GM12878 (cell line): ENCODE results near the gene ZFTA. TPM values are rescaled to one million over a fixed set of nuclear protein-coding genes. Genes with fewer than 3 reads are reported as not detected.

Source experiments
- ATAC-seq: fragments of 200-7000 bp; cut with Tn5 transposase; 3 replicates; pipeline ENCODE4 v1.9.1; 2020; ENCODE audit warnings: mild to moderate bottlenecking, moderate library complexity
- BruUV-seq: library from RNA; stranded (reverse); fragments of 400-500 nt; replicated peaks from 2 replicates; lab custom pipeline; 2021; lab: Mats Ljungman, UMichigan
- CTCF ChIA-PET: fragments of 300-600 bp; sonication (Branson Sonifier 250); formaldehyde crosslinking; extraction: SDS; loops from one replicate; lab custom pipeline; 2021; ENCODE audit warnings: inconsistent platforms; lab: Yijun Ruan, JAX
- POLR2A ChIA-PET: fragments of 350-600 bp; formaldehyde crosslinking; extraction: SDS; loops from one replicate; lab custom pipeline; 2021; ENCODE audit warnings: inconsistent platforms; lab: Charles Lee
- RAD21 ChIA-PET: fragments of 300-600 bp; sonication (Branson Sonifier 250); formaldehyde crosslinking; loops from one replicate; lab custom pipeline; 2023; ENCODE audit warnings: antibody characterized with exemption; ENCODE audit not compliant: unreplicated experiment; lab: Charles Lee
- SMC1A ChIA-PET: fragments of 300-600 bp; sonication (Branson Sonifier 250); formaldehyde crosslinking; loops from one replicate; lab custom pipeline; 2023; ENCODE audit not compliant: unreplicated experiment, uncharacterized antibody; lab: Charles Lee
- DNase-seq: peaks from one replicate; pipeline ENCODE4 v3.0.0-alpha.2; 2011; ENCODE audit warnings: low read depth, low spot score
- FAIRE-seq: peaks from 3 replicates; lab custom pipeline; 2011; peaks lifted over from hg19 to GRCh38; lab: Jason Lieb, UNC
- H2AFZ ChIP-seq: 2 replicates; pipeline ENCODE4 v1.6.0; 2011; ENCODE audit warnings: low read depth, low read length, control low read depth; ENCODE audit not compliant: control insufficient read depth
- H3K27ac ChIP-seq: 2 replicates; pipeline ENCODE4 v1.5.1; 2011; ENCODE audit warnings: control low read depth; ENCODE audit not compliant: control insufficient read depth, insufficient read depth
- H3K27me3 ChIP-seq, 2 experiments: replicated peaks in 1 of 2; 2 replicates each; pipeline versions ENCODE4 v1.6.0 to v1.6.1; 2011; ENCODE audit warnings: low read length in 1 of 2; ENCODE audit not compliant: control insufficient read depth in 2 of 2, insufficient read depth in 2 of 2
- H3K36me3 ChIP-seq, 2 experiments: 2 replicates each; pipeline ENCODE4 v1.5.1; 2011; ENCODE audit warnings: low read length in 1 of 2; ENCODE audit not compliant: control insufficient read depth in 2 of 2, insufficient read depth in 2 of 2
- H3K4me1 ChIP-seq: 2 replicates; pipeline ENCODE4 v1.6.1; 2011; ENCODE audit warnings: mild to moderate bottlenecking, low read length, moderate library complexity, mixed read lengths; ENCODE audit not compliant: control insufficient read depth, insufficient read depth
- H3K4me2 ChIP-seq: 2 replicates; pipeline ENCODE4 v1.6.0; 2011; ENCODE audit warnings: control low read depth; ENCODE audit not compliant: control insufficient read depth, insufficient read depth
- H3K4me3 ChIP-seq: fragments of 200-600 bp; sonication (generic); 2 replicates; pipeline ENCODE4 v1.5.1; 2016
- H3K79me2 ChIP-seq: 2 replicates; pipeline ENCODE4 v1.6.0; 2011; ENCODE audit warnings: low read length; ENCODE audit not compliant: control insufficient read depth, insufficient read depth
- H3K9ac ChIP-seq: 2 replicates; pipeline ENCODE4 v1.8.0; 2011; ENCODE audit warnings: low read length, control low read depth, mixed read lengths; ENCODE audit not compliant: control insufficient read depth, insufficient read depth
- H3K9me3 ChIP-seq: replicated peaks from 3 replicates; pipeline ENCODE4 v1.5.1; 2011; ENCODE audit warnings: mild to moderate bottlenecking, low read length; ENCODE audit not compliant: control insufficient read depth, insufficient read depth
- H4K20me1 ChIP-seq: 2 replicates; pipeline ENCODE4 v1.6.0; 2011; ENCODE audit not compliant: control insufficient read depth, insufficient read depth
- CHD2 ChIP-seq: IDR thresholded peaks from 2 replicates; pipeline ENCODE4 v1.6.1; 2011; ENCODE audit warnings: low read depth, low read length, improper control_type of control experiment, borderline replicate concordance
- EZH2 ChIP-seq: IDR thresholded peaks from 2 replicates; pipeline ENCODE4 v1.6.1; 2012; ENCODE audit warnings: low read depth, mild to moderate bottlenecking, control low read depth, inconsistent platforms, low read length, borderline replicate concordance; ENCODE audit not compliant: control insufficient read depth
- HDAC6 ChIP-seq: fragments of 200-600 bp; sonication (generic); IDR thresholded peaks from one replicate; pipeline ENCODE4 v1.8.0; 2017; ENCODE audit warnings: antibody characterized with exemption; ENCODE audit not compliant: unreplicated experiment
- MYB ChIP-seq: fragments of 150-350 bp; IDR thresholded peaks from 2 replicates; pipeline ENCODE4 v1.6.1; 2014; ENCODE audit warnings: mild to moderate bottlenecking, low read depth, low read length, borderline replicate concordance
- RAD51 ChIP-seq: fragments of 450-650 bp; IDR thresholded peaks from 2 replicates; pipeline ENCODE4 v1.6.1; 2016; ENCODE audit warnings: moderate library complexity, mild to moderate bottlenecking, inconsistent platforms
- SIN3A ChIP-seq: IDR thresholded peaks from 2 replicates; pipeline ENCODE4 v1.6.1; 2012; ENCODE audit warnings: low read depth, low read length, improper control_type of control experiment
- SUZ12 ChIP-seq: fragments of 200-600 bp; sonication (generic); IDR thresholded peaks from one replicate; pipeline ENCODE4 v1.6.1; 2018; ENCODE audit warnings: antibody characterized with exemption, mild to moderate bottlenecking; ENCODE audit not compliant: unreplicated experiment
- WGBS: methylation state at CpG from one replicate; pipeline ENCODE4 v1.1.6; 2016; ENCODE audit warnings: low lambda C conversion rate; ENCODE audit not compliant: insufficient replicate concordance, insufficient coverage; ENCODE audit errors: missing lambda C conversion rate; 5-methylcytosine and 5-hydroxymethylcytosine counted together
- in situ Hi-C: fragments of 300-500 bp; cut with MboI; formaldehyde crosslinking; loops from 9 replicates; pipeline ENCODE4 v1.14.3; 2018; ENCODE audit warnings: mixed read lengths
- intact Hi-C: fragments of 100-400 bp; cut with micrococcal nuclease; formaldehyde crosslinking; loops from one replicate; pipeline ENCODE4 v1.14.2; 2022; ENCODE audit not compliant: unreplicated experiment
- polyA plus RNA-seq, 11 experiments: library from polyadenylated mRNA; depleted of rRNA in 4 of 11; unstranded in 6 of 11; stranded (reverse) in 5 of 11; fragments of >200 nt; fragmentation: Nextera tagmentation in 4 of 11; fragmentation: Illumina TruSeq in 1 of 11; extraction: Ambion mirVana in 4 of 11; extraction: Trizol in 1 of 11; gene quantifications; 1 replicate in 1 of 11; 2 replicates in 10 of 11; pipeline versions ENCODE4 v1.2.1 to v1.2.3, GENCODE V29; 2011 to 2016; ENCODE audit warnings: inconsistent platforms in 2 of 11, missing spikeins in 2 of 11, low read depth in 1 of 11
- total RNA-seq, 4 experiments: library from RNA; depleted of rRNA in 3 of 4; stranded (reverse); fragments of >200 nt in 3 of 4; fragmentation: Illumina TruSeq in 1 of 4; extraction: Trizol in 1 of 4; gene quantifications; 2 replicates each; pipeline versions ENCODE4 v1.2.1 to v1.2.3, GENCODE V29; 2013 to 2021
- TF ChIP-seq, protein P1 (sequence below), 3 experiments: IDR thresholded peaks in 2 of 3; conservative IDR thresholded peaks in 1 of 3; 2 replicates each; pipeline ENCODE4 v1.5.1; 2011; ENCODE audit warnings: low read depth in 3 of 3, low read length in 3 of 3, mild to moderate bottlenecking in 3 of 3, control low read depth in 2 of 3, moderate library complexity in 2 of 3, inconsistent platforms in 1 of 3, mixed read lengths in 1 of 3; ENCODE audit not compliant: control insufficient read depth in 2 of 3, insufficient read depth in 1 of 3; ENCODE audit errors: extremely low read depth in 1 of 3

Gene ZFTA
- total and polyA plus RNA-seq, 10 of the 15 experiments (the other 5 are each of a cell fraction or from before 2014, with no cell fraction given) = 0.39 to 7.9 (median 2.2) TPM

DNA sequence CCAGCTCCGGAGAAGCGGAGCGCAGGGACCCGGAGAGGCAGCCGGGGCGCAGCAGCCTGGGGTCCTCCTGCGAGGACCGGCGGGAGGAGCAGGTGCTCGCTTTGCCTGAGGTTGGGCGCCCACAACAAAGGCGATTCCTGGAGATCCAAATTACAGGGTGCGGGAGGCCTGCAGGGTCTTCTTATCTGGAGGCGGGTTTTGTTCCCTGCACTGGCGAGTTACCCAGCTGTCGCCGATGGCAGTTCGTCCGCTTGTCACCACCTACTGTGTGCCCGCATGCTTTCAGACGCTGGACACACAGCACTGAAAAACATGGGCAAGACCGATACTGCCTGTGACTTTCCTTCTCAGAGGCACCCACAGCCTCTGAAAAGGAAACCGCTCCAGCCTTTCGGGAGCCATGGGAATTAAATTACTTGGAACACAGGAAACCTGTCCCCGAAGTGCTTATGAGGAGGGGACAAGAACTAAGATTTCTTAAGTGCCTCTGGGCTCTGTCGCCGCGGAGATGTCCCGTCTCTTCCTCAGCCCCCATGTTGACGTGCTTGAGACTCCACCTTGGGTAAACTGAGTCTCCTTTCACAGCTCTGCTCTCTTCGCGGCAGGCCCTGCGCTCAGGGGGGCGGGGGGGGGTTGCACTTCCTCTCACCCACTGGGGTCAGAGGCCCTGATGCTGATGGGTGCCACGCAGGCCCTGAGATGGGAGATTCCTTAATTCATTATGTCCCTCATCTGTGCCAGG lies 1.3 kb upstream of the ZFTA start:
- WGBS = 24% methylated on average over 35 of the region's 35 CpGs
- Histone ChIP-seq H3K9me3 (no peaks in the 10 kb centered on the region), H3K27me3 (peaks cover 3 to 4% of the 10 kb centered on the region in 2 experiments), H3K4me3 (peak overlapping the region; percentile 68), H3K9ac (no peak overlapping the region), H3K4me2 (peak overlapping the region; percentile 82; the same call in 1 of the 2 replicates), H3K79me2 (no peaks in the 10 kb centered on the region; the same call in 1 of the 2 replicates), H3K36me3 (no peaks in the 10 kb centered on the region; a peak in 1 of 4 replicates), H4K20me1 (peaks cover 5% of the 10 kb centered on the region; the same call in 1 of the 2 replicates), H2AFZ (peak overlapping the region; percentile 2; the same call in 1 of the 2 replicates), H3K27ac (no peak overlapping the region), H3K4me1 (peaks cover 8% of the 10 kb centered on the region; the same call in 1 of the 2 replicates)
- ChIA-PET RAD21 (interaction anchor here (0.5 to 2.5 kb wide), 5 partner anchors 41 to 380 kb away, joined by 3 to 14 read pairs (median 3); no protein-coding TSS in a partner anchor), SMC1A (interaction anchor here (3.0 kb wide), 1 partner anchor 68 kb away, joined by 12 read pairs; the partner anchor contains the start of gene MARK2), CTCF (interaction anchor here (1.7 to 2.8 kb wide), 2 partner anchors 13 to 175 kb away, joined by 4 to 18 read pairs; no protein-coding TSS in a partner anchor), POLR2A (interaction anchor here (0.7 kb wide), 1 partner anchor 844 kb away, joined by 3 read pairs; no protein-coding TSS in a partner anchor)
- ATAC-seq = no peak
- no TSS peak for BruUV-seq
- in situ Hi-C loops = no loop called here
- intact Hi-C loops = loop anchor here (5.0 kb wide), 2 partner anchors 67 to 182 kb away; partner anchors contain the start of gene MARK2
- TF ChIP-seq HDAC6 (no peak), SIN3A (no peak), CHD2 (no peak), RAD51 (no peak), SUZ12 (no peak), MYB (no peak), EZH2 (0 out of 2 replicates have a peak, but pooled peaks have one; percentile 52)
- TF ChIP-seq, protein P1, sequence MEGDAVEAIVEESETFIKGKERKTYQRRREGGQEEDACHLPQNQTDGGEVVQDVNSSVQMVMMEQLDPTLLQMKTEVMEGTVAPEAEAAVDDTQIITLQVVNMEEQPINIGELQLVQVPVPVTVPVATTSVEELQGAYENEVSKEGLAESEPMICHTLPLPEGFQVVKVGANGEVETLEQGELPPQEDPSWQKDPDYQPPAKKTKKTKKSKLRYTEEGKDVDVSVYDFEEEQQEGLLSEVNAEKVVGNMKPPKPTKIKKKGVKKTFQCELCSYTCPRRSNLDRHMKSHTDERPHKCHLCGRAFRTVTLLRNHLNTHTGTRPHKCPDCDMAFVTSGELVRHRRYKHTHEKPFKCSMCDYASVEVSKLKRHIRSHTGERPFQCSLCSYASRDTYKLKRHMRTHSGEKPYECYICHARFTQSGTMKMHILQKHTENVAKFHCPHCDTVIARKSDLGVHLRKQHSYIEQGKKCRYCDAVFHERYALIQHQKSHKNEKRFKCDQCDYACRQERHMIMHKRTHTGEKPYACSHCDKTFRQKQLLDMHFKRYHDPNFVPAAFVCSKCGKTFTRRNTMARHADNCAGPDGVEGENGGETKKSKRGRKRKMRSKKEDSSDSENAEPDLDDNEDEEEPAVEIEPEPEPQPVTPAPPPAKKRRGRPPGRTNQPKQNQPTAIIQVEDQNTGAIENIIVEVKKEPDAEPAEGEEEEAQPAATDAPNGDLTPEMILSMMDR (IDR thresholded peaks at IDR 0.05 in 2 of 3, conservative IDR thresholded peaks at IDR 0.05 in 1 of 3; ENCODE audit: control insufficient read depth in 2 of 3, extremely low read depth in 1 of 3, insufficient read depth in 1 of 3, low read depth in 3 of 3, low read length in 3 of 3) = no peak
- FAIRE-seq = no peak
- DNase-seq = no peak
